Ectodermal cell (in vitro differentiated cells): Measurements from ENCODE around the gene MDK.
"Not testable (repeated sequence)": the region's sequence is repeated elsewhere in the genome, so short reads cannot be mapped to it uniquely, and the experiment has no call there.

Experiments used
- H3K27ac ChIP-seq: 2 replicates; pipeline ENCODE4 v1.7.0; 2013; ENCODE audit warnings: mild to moderate bottlenecking, low read depth, low read length; ENCODE audit not compliant: insufficient read depth, poor library complexity, severe bottlenecking
- H3K27me3 ChIP-seq: 2 replicates; pipeline ENCODE4 v1.7.0; 2013; ENCODE audit warnings: mild to moderate bottlenecking, low read length; ENCODE audit not compliant: insufficient read depth, control insufficient read depth, poor library complexity, severe bottlenecking
- H3K36me3 ChIP-seq: one replicate; pipeline ENCODE4 v1.7.0; 2013; ENCODE audit warnings: low read length; ENCODE audit not compliant: control insufficient read depth, insufficient read depth
- H3K4me1 ChIP-seq: one replicate; pipeline ENCODE4 v1.7.0; 2013; ENCODE audit warnings: low read length; ENCODE audit not compliant: control insufficient read depth, insufficient read depth
- H3K4me3 ChIP-seq: 2 replicates; pipeline ENCODE4 v1.7.0; 2013; ENCODE audit warnings: low read depth, low read length, control low read depth; ENCODE audit not compliant: insufficient read depth
- H3K9me3 ChIP-seq: 2 replicates; pipeline ENCODE4 v1.7.0; 2013; ENCODE audit warnings: mild to moderate bottlenecking, low read length, moderate library complexity; ENCODE audit not compliant: control insufficient read depth
- WGBS, 2 experiments: methylation state at CpG; one replicate each; pipeline ENCODE4 v1.1.7; 2013; ENCODE audit warnings: missing lambda C conversion rate in 2 of 2; 5-methylcytosine and 5-hydroxymethylcytosine counted together

MDK gene

GRCh38 chr11:46367916-46368267 lies 13.6 kb upstream of the MDK start:
- no peak overlapping the region for H3K27ac ChIP-seq
- H3K4me1 ChIP-seq: peaks cover 20% of the 10 kb centered on the region
- no peaks in the 10 kb centered on the region for H3K27me3 ChIP-seq
- no peaks in the 10 kb centered on the region for H3K9me3 ChIP-seq
- WGBS, 2 experiments: 93% methylated on average over 12 of the region's 12 CpGs
- no peaks in the 10 kb centered on the region for H3K36me3 ChIP-seq
- H3K4me3 ChIP-seq: no peak overlapping the region

GRCh38 chr11:46369458-46370152 lies 11.9 kb upstream of the MDK start:
- 65 to 68% methylated on average over 25 of the region's 25 CpGs for WGBS, 2 experiments
- Histone ChIP-seq H3K27ac (no peak overlapping the region), H3K9me3 (no peaks in the 10 kb centered on the region), H3K27me3 (no peaks in the 10 kb centered on the region), H3K4me1 (peaks cover 11% of the 10 kb centered on the region), H3K4me3 (no peak overlapping the region), H3K36me3 (no peaks in the 10 kb centered on the region)

- no peaks in the 10 kb centered on the region for H3K27me3 ChIP-seq
- WGBS, 2 experiments: 95% methylated on average over 13 of the region's 13 CpGs
- H3K4me3 ChIP-seq: no peak overlapping the region
- peaks cover 5% of the 10 kb centered on the region for H3K36me3 ChIP-seq
- peaks cover 11% of the 10 kb centered on the region for H3K4me1 ChIP-seq
- H3K27ac ChIP-seq: no peak overlapping the region
- no peaks in the 10 kb centered on the region for H3K9me3 ChIP-seq
Measured at GRCh38 chr11:46370253-46370652, 11.2 kb upstream of the MDK start.

- H3K4me1 ChIP-seq: peaks cover 11% of the 10 kb centered on the region
- H3K27ac ChIP-seq, H3K36me3 ChIP-seq, H3K4me3 ChIP-seq, H3K27me3 ChIP-seq, H3K9me3 ChIP-seq: not testable (repeated sequence)
- 92 to 95% methylated on average over 19 of the region's 19 CpGs for WGBS, 2 experiments
Measured at GRCh38 chr11:46371262-46371661, 10.2 kb upstream of the MDK start.

- WGBS, 2 experiments: 88 to 90% methylated on average over 10 of the region's 10 CpGs
- no peak overlapping the region for H3K27ac ChIP-seq
- H3K27me3 ChIP-seq: no peaks in the 10 kb centered on the region
- peaks cover 8% of the 10 kb centered on the region for H3K4me1 ChIP-seq
- no peak overlapping the region for H3K4me3 ChIP-seq
- no peaks in the 10 kb centered on the region for H3K9me3 ChIP-seq
- H3K36me3 ChIP-seq: peaks cover 5% of the 10 kb centered on the region
Measured at GRCh38 chr11:46372086-46372485, 9.4 kb upstream of the MDK start.

- H3K36me3 ChIP-seq, H3K27ac ChIP-seq, H3K4me3 ChIP-seq, H3K27me3 ChIP-seq, H3K4me1 ChIP-seq, H3K9me3 ChIP-seq: not testable (repeated sequence)
- 96 to 99% methylated on average over 15 of the region's 15 CpGs for WGBS, 2 experiments
Measured at GRCh38 chr11:46372501-46372900, 9.0 kb upstream of the MDK start.

GRCh38 chr11:46373787-46374740 lies 7.4 kb upstream of the MDK start:
- WGBS, 2 experiments: 93 to 95% methylated on average over 30 of the region's 30 CpGs
- Histone ChIP-seq H3K4me1 (peaks cover 8% of the 10 kb centered on the region), H3K9me3 (no peaks in the 10 kb centered on the region), H3K4me3 (no peak overlapping the region), H3K27me3 (no peaks in the 10 kb centered on the region), H3K36me3 (peaks cover 5% of the 10 kb centered on the region), H3K27ac (no peak overlapping the region)

GRCh38 chr11:46374815-46375214 lies 6.7 kb upstream of the MDK start:
- Histone ChIP-seq H3K9me3 (no peaks in the 10 kb centered on the region), H3K4me1 (peaks cover 11% of the 10 kb centered on the region), H3K27me3 (no peaks in the 10 kb centered on the region), H3K4me3 (no peak overlapping the region), H3K27ac (no peak overlapping the region), H3K36me3 (peaks cover 5% of the 10 kb centered on the region)
- 94 to 96% methylated on average over 15 of the region's 15 CpGs for WGBS, 2 experiments

GRCh38 chr11:46375392-46376101 lies 5.9 kb upstream of the MDK start:
- H3K4me1 ChIP-seq: peaks cover 10% of the 10 kb centered on the region
- WGBS, 2 experiments: 95 to 96% methylated on average over 38 of the region's 38 CpGs
- peaks cover 5% of the 10 kb centered on the region for H3K36me3 ChIP-seq
- H3K27ac ChIP-seq: no peak overlapping the region
- H3K27me3 ChIP-seq: no peaks in the 10 kb centered on the region
- H3K9me3 ChIP-seq: no peaks in the 10 kb centered on the region
- H3K4me3 ChIP-seq: no peak overlapping the region
